AG04449 (cell line): Measurements from ENCODE around the gene CABLES2.

ENCODE experiments used
- CTCF ChIA-PET: fragments of 350-600 bp; formaldehyde crosslinking; extraction: SDS; loops from one replicate; lab custom pipeline; 2021; ENCODE audit warnings: antibody characterized with exemption; lab: Yijun Ruan, JAX
- POLR2A ChIA-PET: fragments of 400-600, 350-600 bp; formaldehyde crosslinking; extraction: SDS; loops from one replicate; lab custom pipeline; 2020; ENCODE audit warnings: antibody characterized with exemption, inconsistent platforms; lab: Yijun Ruan, JAX
- DNase-seq: peaks from one replicate; pipeline ENCODE4 v3.0.0-alpha.2; 2010; ENCODE audit warnings: low read depth, low spot score
- H3K4me3 ChIP-seq: 2 replicates; pipeline ENCODE4 v1.5.1; 2011; ENCODE audit warnings: low read depth, mild to moderate bottlenecking, control low read depth, low read length
- TF ChIP-seq, protein P1 (sequence below): IDR thresholded peaks from one replicate; pipeline ENCODE4 v1.5.1; 2011; ENCODE audit warnings: mild to moderate bottlenecking, moderate library complexity, low read length, control low read depth, inconsistent platforms; ENCODE audit not compliant: insufficient read depth; ENCODE audit errors: missing control alignments

CABLES2 gene

DNA sequence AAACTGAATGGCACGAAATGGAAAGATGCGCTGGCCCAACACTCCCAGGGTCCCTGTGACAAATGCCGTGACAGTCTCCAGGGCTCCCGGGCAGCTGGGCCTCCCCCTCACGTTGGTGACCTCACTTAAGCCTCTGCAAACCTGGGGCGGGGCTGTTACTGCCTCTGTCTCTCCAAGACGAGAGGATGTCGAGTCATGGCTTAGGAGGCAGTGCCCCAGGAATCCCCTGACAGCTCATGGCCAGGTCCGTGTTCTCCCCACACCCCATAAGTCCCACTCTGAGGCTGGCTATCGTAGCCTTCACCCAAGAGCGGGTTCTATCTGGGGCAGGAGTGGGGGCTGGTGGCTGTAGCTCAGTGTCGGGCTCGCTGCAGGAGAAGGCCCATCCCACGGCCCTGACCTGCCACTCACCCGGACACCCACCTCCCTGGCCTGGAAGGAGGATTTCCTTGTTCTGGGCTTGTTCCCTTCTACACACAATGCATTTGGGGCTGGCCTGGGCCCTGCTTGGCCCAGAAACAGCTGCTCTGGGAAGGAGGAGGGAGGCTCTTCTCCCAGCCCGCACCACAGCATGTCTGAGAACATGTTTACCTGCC lies 25.8 kb downstream of the CABLES2 start:
- TF ChIP-seq, protein P1, sequence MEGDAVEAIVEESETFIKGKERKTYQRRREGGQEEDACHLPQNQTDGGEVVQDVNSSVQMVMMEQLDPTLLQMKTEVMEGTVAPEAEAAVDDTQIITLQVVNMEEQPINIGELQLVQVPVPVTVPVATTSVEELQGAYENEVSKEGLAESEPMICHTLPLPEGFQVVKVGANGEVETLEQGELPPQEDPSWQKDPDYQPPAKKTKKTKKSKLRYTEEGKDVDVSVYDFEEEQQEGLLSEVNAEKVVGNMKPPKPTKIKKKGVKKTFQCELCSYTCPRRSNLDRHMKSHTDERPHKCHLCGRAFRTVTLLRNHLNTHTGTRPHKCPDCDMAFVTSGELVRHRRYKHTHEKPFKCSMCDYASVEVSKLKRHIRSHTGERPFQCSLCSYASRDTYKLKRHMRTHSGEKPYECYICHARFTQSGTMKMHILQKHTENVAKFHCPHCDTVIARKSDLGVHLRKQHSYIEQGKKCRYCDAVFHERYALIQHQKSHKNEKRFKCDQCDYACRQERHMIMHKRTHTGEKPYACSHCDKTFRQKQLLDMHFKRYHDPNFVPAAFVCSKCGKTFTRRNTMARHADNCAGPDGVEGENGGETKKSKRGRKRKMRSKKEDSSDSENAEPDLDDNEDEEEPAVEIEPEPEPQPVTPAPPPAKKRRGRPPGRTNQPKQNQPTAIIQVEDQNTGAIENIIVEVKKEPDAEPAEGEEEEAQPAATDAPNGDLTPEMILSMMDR, result no peak
- ChIA-PET CTCF (interaction anchor here (2.4 to 5.7 kb wide), 2 partner anchors 80 to 371 kb away, joined by 22 to 115 read pairs; partner anchors contain the start of gene ADRM1), POLR2A (no interaction called here)

DNA sequence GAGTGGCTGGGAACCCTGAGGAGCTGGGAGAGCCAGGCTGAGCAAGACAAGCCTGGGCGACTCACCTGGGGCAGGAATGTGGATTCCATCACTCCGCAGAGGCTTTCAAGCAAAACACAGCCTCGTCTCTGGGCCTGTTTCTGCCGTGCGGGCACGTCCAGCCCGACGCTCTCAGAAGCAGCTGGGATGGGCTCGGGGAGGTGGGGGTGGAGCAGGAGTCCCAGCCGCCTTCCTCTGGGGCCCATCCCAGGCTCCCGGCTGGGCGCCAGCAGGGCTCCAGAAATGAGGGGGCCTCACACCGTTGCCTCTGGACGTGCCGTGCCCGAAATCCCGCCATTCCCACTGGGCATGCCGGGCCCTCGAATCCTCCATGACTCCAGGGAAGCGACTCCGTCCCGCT lies 28.9 kb downstream of the CABLES2 start:
- TF ChIP-seq, protein P1, result no peak
- no peak for DNase-seq
- POLR2A ChIA-PET, result no interaction called here
- H3K4me3 ChIP-seq, result no peak overlapping the region
- CTCF ChIA-PET, result interaction anchor here (1.1 kb wide), 1 partner anchor 9 kb away, joined by 3 read pairs; no protein-coding TSS in a partner anchor

More for the DNA sequence above, 25.8 kb downstream of the CABLES2 start:
- no peak overlapping the region for H3K4me3 ChIP-seq
- no peak for DNase-seq

DNA sequence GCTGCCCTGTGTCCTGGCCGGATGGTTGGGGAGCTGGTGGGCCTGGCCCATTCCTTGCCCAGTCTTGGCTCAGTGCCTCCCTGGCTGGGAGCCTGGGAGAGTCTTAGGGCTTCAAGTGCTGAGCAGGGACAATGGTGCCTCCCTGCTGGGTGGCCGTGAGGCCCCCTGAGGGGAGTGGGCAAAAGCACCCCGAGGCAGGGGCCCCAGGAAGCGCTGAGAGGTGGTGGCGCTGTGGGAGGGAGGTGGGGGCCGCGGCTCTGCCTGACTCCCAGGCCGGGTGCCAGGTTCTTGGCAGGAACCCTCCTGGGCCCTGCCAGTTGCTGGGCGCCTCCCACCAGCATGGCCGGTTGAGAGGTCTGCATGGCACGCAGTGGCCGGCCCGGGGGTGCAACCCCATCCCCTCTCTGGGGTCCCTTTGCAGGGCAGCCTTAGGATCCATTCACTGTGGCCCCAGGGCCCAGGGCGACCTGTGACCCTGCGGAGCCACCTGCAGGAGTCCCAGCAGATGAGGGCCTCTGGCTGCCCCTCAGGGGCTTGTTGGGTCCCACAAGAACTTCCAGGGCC lies 29.4 kb downstream of the CABLES2 start:
- CTCF ChIA-PET, result interaction anchor here (0.8 to 4.4 kb wide), 2 partner anchors 9 to 76 kb away, joined by 3 to 37 read pairs; partner anchors contain the start of genes ADRM1 and RPS21
- no peak overlapping the region for H3K4me3 ChIP-seq
- POLR2A ChIA-PET, result no interaction called here
- no peak for DNase-seq
- TF ChIP-seq, protein P1, result no peak

DNA sequence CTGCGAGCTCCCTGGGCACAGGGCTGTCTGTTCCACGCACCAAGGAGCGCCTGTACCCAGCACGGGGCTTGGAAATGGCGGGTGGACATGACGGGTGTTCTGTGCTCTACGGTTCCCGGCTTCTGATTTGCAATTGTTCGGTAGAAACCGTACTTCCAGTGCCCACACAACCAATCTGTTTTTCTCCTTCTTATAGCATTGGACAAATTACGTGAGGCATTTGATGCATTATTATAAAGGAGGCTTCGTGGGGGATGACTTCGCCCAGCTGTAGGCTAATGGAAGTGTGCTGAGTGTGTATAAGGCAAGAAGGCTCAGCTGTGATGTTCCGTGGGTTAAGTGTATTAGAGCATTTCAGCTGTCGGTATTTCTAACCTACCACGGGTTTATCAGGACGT lies 30.0 kb downstream of the CABLES2 start:
- no peak for DNase-seq
- ChIA-PET POLR2A (no interaction called here), CTCF (interaction anchor here (0.8 to 4.4 kb wide), 4 partner anchors 9 to 366 kb away, joined by 3 to 37 read pairs (median 8); partner anchors contain the start of genes ADRM1, LAMA5 and RPS21)
- TF ChIP-seq, protein P1, result no peak
- no peak overlapping the region for H3K4me3 ChIP-seq

DNA sequence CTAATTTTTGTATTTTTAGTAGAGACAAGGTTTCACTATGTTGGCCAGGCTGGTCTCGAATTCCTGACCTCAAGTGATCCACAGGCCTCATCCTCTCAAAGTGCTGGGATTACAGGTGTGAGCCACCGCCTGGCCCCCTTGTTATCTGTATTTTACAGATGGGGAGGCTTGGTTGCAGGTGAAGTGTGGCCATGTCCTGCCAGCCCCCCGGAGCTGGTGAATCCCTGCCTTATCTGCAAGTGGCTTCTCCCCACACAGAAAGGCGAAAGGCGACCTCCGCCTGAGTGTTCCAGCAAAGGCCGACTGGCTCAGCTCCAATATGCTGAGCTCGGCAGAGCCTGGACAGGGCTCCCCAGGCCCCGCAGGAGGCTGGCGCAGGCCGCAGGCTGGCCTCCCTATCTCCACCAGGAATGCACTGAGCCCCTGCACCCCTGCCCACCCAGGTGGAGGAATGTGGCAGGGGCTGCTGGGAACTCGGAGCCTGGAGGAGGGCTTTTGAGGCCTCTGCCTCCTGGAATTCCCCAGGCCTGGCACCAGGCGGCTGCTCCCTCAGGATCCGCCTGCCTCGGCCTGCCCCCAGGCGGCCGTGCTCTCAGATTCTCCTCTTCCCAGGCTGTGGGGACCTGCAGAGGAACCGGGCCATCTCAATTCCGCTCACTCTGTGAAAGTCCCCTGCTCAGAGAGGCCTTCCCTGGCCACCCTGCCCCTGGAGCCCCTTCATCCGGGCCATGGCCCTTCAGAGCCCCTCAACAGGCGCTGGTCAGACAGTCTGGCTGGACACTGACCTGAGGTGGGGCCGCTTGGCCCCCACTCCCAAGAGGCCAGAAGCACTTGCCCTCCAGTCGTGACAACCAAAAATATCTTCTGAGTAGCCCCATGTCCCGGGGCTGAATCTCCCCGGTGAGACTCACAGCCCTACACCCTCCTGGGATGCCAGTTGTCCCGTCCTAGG lies 30.7 kb downstream of the CABLES2 start:
- ChIA-PET CTCF (interaction anchor here (0.9 to 4.4 kb wide), 9 partner anchors 9 to 365 kb away, joined by 3 to 37 read pairs (median 5); partner anchors contain the start of genes ADRM1, LAMA5 and RPS21), POLR2A (no interaction called here)
- no peak overlapping the region for H3K4me3 ChIP-seq
- no peak for DNase-seq
- TF ChIP-seq, protein P1, result peak; percentile 63
